Nucleus accumbens (tissue), 56 donors: ENCODE data around the gene EFCAB9.

Source experiments
- DNase-seq, 56 donors: peaks; one replicate each; lab custom pipeline; 2025; lab: John Stamatoyannopoulos, UW

The EFCAB9 gene

DNA sequence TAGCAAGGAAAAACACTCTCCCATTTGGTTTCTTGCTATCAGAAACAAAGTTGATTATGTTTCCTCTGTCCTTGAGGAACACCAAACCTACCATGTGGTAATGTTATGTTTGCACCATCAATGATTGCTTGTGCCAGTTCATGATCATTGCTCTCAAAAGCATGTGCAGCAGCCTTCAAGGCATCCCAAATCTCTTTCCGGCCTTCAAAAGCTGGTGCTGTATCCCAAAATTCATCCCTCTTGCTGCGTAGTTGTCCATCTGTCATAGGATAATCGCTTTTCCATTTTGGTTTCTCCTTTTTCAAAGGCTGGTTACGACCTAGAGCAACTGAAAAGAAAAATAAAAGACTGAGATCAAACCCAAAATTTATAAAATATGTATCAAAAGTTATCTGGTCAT is 40.1 kb downstream of the EFCAB9 start:
- DNase-seq = no peak

DNA sequence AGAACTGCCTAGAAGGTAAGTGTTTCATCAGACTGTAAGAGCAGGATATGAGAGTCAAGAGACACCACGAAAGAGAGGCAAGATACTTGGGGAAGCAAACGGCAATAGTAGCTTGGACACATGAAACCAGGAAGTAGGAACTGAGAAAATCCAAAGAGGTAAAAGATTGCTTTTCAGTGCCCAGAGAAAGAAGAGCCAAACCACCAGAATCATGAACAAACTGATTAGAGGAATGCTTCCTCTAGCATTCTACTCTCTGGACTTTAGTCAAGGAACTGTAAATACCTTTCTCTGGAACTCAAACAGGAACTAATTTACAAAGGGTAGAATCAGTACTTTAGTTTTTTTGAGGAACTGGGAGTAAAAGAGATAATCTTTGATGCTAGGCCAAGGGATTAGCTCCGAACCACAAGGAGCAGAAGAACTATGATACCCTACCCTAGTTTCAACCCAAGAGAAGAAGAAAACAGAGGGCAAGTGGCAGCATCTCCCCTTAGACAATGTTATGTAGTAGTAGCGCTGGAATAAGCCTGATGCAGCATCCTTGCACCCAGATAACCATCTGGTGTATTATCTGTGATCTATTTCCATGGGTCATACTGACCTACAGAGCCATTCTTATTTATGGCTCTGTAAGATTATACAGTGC is 41.3 kb downstream of the EFCAB9 start:
- no peak for DNase-seq

DNA sequence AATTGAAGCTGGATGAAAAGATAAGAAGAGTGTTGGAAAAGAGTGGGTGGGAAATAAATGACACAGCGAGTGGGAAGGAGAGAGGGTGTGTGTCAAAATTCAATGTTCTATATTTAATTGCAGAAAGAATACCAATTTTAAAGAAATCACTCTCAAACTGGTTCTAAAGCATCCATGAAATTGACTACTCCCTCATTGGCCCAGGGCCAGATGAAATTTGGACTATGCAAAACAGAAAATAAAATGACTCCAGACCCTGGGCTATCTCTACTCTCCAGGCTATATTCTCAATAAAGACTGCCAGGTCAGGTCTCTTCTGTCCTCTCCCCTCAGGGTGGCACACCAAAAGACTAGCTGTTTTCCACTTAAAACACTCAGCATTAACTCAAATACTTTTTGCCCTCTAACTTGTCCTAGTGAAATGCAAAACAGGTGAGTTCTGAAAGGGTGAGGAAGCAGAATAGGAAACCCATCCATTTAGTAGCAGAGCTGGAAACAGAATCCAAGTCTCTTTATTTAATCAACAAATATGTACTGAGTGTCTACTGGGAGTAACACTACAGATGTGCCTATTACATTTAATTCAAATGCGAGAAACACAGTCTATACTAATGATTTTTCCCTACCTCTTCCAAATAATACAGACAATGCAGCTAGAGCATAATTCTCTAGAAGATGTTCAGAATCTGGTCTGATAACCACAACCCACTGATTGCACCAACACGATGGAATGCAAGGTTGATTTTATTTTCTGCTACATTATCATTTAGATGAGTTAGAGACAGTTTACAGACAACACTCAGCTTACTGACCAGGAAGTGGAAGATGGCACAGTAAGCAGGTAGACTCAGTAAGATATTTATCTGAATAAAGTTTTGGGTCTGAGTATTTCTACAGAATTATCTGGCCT is 42.1 kb downstream of the EFCAB9 start:
- DNase-seq = peak in 5 of 56 donors; percentile 3 to 20 (median 10)

DNA sequence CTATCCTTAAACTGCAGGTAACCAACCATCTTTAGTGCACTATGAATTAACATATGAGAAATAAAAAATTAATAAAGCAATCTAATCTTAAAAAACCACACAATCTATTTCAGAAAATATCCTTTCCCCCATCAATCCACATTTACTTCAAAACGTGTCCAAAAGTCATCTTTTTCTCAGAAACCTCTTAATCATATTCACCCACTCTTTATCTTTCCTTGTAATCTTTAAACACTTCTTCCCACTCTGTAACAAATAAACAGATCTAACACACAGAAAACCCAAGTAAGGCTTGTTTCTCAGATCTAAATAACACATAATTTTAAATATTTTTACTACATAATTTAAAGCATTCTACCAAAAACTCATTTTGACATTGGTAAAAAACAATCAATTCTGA is 44.4 kb downstream of the EFCAB9 start:
- DNase-seq = no peak

DNA sequence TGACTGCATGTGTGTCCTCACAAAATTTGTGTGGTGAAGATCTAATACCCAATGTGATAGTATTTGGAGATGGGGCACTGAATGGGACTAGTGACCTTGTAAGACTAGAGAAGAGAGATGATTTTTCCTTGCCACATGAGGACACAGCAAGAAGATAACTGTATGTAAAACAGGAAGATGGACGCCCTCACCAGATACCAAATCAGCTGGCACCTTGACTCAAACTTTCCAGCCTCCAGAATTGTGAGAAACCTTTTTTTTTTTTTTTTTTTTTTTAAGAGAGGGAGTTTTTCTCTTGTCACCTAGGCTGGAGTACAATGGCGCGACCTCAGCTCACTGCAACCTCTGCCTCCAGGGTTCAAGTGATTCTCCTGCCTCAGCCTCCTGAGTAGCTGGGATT is 49.3 kb downstream of the EFCAB9 start:
- no peak for DNase-seq

DNA sequence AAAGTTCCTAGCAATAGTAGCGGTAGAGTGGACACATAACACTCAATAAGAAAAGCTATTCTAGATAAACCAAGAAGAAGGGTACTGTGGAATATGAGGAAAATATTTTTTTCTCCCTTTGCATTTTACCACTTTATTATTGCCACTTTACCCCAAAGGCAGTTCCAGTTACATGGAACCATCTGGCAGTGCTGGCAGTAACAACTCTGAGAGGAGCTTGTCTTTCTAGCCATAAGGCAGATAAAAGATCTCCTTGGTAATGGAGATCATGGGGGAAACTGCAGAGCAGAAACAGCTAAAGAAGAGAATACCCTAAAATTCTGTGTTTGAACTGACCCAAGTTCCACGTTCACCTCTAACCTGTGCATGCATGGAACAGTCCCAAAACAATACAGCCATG is 51.1 kb downstream of the EFCAB9 start:
- no peak for DNase-seq

DNA sequence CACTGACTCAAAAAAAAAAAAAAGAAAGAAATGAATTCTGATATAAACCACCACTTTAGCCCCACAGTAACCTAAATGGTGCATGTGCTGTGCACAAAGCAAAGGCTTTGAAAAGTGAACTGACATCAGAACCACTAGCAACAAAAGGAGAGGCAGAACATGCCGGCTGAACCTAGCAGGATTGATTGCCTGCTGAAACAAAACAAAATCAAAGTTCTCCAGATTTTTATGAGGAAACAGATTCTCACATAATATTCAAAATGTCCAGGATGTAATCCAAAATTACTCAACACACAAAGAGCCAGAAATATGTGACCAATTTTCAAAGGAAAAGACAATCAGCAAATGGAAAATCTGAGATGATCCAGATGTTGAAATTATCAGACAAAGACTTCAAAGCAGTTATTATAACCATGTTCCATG is 51.7 kb downstream of the EFCAB9 start:
- DNase-seq = no peak

DNA sequence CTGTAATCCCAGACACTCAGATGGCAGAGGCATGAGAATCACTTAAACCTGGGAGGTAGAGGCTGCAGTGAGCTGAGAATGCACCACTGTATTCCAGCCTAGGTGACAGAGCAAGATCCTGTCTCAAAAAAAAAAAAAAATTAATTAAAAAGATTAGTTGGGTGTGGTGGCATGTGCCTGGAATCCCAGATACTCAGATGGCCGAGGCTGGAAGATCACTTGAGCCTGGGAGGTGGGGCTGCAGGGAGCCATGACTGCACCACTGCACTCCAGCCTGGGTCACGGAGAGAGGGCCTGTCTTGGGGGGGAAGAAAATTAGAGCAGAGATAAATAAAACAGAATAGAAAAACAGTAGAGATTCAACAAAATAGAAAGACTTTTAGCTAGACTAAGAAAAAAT is 54.7 kb downstream of the EFCAB9 start:
- DNase-seq = no peak

DNA sequence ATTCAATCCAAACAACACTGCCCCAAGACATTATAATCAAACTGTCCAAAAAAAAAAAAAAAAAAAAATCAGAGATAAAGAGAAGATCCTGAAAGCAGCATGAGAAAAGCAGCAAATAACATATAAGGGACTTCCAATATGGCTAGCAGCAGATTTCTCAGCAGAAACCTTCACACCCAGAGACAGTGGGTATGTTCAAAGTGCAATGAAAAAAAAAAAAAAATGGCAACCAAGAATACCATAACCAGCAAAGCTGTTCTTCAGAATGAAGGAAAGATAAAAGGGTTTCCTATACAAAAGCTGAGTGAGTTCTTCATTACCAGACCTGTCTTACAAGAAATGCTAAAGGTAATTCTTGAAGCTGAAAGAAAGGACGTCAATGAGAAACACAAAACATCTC is 57.4 kb downstream of the EFCAB9 start:
- DNase-seq = no peak

DNA sequence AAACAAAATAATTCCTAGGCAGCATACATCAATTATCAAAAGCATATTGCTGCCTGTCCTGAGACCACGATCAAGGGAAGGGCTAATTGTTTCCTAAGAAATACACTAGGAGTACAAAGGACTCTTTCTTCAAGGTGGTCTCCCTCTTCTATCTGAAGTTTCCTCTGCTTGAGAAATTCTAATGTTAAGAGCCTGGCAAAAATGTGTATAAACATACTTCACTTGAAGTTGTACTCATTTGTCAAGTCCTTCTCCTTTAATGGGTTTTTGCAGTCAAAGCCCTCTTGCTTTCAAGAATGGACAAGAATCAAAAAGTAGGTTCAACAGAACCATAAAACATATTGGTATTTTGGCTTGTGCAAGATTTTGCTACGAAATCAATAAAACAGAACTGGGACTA is 58.5 kb downstream of the EFCAB9 start:
- DNase-seq = no peak
